Activated CD8-positive, alpha-beta memory T cell treated with anti-CD3 and anti-CD28 coated beads, Interleukin-2, amount 50 U/mL, for 4 hours (primary cell): ENCODE measurements around the gene B4GALT6.

ENCODE experiments used
- DNase-seq: peaks from one replicate; pipeline ENCODE4 v3.0.0-alpha.2; 2020

Gene B4GALT6

GRCh38 chr18:31630549-31630948 lies 53.8 kb downstream of the B4GALT6 start:
- no peak for DNase-seq

- no peak for DNase-seq
Observed at GRCh38 chr18:31626409-31626808, 58.0 kb downstream of the B4GALT6 start.

DNA sequence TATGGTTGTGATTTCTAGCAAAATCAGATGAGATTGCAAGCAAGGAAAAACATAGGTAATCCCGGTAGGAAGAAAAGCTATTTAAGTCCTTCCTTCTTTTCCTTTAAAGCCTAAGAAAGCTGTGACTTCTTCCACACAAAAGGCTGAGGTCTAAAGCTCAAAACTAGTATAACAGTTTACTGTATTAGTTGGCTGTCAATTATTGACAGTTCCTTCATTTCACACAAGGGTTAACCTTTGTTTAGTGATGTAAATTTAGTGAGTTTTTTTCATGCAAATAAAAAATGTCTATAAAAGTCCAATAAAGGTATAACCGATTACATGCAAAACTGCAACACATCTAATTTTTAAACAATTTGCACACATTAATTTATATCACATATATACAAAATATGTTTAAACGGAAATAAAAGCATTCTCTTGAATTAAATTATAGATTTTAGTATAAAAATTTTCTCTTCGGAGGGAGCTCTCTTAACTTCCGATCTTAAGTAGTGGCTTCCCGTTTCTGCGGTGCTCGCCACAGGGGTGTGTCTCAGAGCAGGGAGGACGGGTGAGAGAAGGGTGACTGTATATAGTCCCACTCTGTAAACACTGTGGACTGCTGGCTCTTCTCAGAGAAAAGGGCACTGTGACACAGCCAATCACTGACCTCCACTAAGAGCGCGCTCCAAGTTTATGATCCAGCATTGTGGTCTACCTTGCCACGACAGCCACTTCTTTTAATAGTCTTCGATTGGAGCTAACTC lies 59.3 kb downstream of the B4GALT6 start:
- no peak for DNase-seq

DNA sequence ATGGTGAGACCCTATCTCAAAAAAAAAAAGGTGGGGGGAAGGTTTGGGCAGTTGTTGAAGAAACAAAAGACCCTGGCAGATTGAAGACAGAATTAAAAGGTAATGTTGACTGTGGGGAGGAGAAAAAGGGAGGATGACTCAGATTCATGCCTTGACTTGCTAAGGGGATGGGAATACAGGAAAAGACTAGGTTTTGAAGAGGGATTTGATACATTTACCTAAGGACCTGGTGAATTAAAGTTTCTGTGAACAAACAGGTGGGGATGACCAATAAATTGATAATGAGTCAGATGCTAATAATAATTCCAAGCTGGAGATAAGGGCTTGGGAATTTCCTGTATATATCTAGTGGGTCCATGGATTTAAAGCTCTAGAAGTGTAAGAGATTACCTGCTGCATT lies 65.1 kb downstream of the B4GALT6 start:
- DNase-seq, result no peak

GRCh38 chr18:31618801-31619200 lies 65.6 kb downstream of the B4GALT6 start:
- DNase-seq, result no peak

- no peak for DNase-seq
Observed at GRCh38 chr18:31617031-31617717, 67.2 kb downstream of the B4GALT6 start.

DNA sequence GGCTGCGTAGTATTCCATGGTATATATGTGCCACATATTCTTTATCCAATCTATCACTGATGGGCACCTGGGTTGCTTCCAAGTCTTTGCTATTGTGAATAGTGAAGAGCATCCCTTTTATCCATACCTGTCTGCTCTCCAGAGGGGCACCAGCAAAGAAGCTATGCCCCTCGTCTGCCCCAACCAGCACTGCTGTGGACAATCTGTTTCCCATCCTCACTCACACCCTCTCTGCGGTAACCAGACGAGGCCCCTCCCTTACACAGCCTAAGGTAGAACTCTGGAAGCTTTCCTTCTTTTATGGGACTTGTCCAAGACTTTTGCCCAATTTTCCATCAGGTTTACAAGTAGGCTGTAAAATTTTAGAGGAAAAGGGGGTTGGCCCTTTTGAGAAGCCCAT lies 67.8 kb downstream of the B4GALT6 start:
- DNase-seq, result no peak

GRCh38 chr18:31614044-31614443 lies 70.3 kb downstream of the B4GALT6 start:
- DNase-seq, result no peak

DNA sequence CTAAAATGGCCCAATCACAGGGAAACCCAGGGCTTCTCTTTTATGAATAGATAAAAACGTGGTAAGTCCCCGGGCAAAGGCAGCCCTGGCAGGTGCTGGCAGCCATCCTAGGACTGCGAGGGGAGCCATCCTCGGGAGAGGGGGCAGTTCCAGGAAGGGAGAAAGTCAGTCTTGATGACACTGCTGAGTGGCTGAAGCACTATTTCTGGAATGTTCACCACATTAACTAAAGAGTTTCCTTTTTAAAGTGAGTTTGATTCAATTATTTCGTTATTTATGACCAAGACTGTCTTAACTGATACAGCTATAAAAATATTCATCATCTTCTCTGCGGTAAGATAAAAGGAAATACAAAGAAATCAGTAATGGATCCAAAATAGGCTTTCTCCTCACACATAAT lies 72.3 kb downstream of the B4GALT6 start:
- DNase-seq, result no peak

DNA sequence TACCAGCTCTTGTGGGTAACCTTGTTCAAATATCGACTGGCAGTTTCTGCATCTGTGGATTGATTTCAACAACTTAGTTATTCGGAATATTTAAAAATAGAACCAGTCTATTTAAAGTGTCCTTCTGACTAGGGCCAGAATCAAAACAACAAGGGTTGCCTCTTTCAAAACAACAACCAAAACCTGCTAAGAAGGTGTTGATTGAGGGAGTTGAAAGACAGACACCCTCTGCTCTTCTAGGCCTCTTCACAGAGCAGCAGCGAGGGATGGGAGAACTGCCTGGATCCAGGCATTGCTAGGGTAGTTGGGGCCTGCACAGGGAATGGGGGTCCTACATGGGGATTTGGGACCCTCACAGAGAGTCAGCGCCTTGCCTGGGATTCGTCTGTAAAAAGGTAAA lies 72.9 kb downstream of the B4GALT6 start:
- no peak for DNase-seq

GRCh38 chr18:31610286-31611205 lies 73.8 kb downstream of the B4GALT6 start:
- DNase-seq, result no peak

GRCh38 chr18:31609886-31610285 lies 74.5 kb downstream of the B4GALT6 start:
- no peak for DNase-seq

- no peak for DNase-seq
Observed at GRCh38 chr18:31607384-31607783, 77.0 kb downstream of the B4GALT6 start.

GRCh38 chr18:31606265-31606664 lies 78.1 kb downstream of the B4GALT6 start:
- no peak for DNase-seq

- no peak for DNase-seq
Observed at GRCh38 chr18:31603315-31603714, 81.1 kb downstream of the B4GALT6 start.

GRCh38 chr18:31598021-31598805 lies 86.2 kb downstream of the B4GALT6 start:
- no peak for DNase-seq

- no peak for DNase-seq
Observed at GRCh38 chr18:31596081-31596872, 88.1 kb downstream of the B4GALT6 start.

DNA sequence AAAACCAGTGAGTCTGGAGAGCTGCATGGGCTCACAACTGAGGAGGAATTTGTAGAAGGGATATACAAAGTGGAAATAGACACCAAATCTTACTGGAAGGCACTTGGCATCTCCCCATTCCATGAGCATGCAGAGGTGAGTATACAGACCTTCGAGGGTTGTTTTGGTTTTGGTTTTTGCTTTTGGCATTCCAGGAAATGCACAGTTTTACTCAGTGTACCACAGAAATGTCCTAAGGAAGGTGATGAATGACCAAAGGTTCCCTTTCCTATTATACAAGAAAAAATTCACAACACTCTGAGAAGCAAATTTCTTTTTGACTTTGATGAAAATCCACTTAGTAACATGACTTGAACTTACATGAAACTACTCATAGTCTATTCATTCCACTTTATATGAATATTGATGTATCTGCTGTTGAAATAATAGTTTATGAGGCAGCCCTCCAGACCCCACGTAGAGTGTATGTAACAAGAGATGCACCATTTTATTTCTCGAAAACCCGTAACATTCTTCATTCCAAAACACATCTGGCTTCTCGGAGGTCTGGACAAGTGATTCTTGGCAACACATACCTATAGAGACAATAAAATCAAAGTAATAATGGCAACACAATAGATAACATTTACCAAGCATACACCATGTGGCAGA lies 89.1 kb downstream of the B4GALT6 start:
- DNase-seq, result no peak

DNA sequence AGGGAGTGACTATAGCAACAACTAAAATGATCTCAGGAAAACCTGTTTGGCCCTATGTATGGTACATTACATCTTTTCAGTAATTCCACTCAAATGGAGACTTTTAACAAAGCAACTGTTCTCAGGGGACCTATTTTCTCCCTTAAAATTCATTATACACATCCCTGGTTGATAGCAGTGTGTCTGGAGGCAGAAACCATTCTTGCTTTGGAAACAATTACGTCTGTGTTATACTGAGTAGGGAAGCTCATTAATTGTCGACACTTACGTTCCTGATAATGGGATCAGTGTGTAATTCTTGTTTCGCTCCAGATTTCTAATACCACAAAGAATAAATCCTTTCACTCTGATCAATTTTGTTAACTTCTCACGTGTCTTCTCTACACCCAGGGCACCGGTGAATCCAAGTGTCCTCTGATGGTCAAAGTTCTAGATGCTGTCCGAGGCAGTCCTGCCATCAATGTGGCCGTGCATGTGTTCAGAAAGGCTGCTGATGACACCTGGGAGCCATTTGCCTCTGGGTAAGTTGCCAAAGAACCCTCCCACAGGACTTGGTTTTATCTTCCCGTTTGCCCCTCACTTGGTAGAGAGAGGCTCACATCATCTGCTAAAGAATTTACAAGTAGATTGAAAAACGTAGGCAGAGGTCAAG lies 91.7 kb downstream of the B4GALT6 start:
- no peak for DNase-seq

- DNase-seq, result no peak
Observed at GRCh38 chr18:31591628-31592027, 92.8 kb downstream of the B4GALT6 start, which contains the start of gene TTR. TSS of gene TTR (plus strand) at chr18:31591877. CDS start at chr18:31591903, 26 bp downstream.

GRCh38 chr18:31591113-31591512 lies 93.3 kb downstream of the B4GALT6 start:
- DNase-seq, result no peak
